ENCODE measurements around the gene B3GNT8. TPM values are rescaled to one million over a fixed set of nuclear protein-coding genes. Genes with fewer than 3 reads are reported as not detected.

Gene B3GNT8
- total and polyA plus RNA-seq, 2 of the 4 experiments (the other 2 are of a cell fraction), result 0.36 TPM

GRCh38 chr19:41427647-41428480 is 690 bp upstream of the B3GNT8 start:
- no peaks in the 10 kb centered on the region for H3K9me3 ChIP-seq (ENCODE audit: control insufficient read depth, insufficient read depth, low read length)
- peak overlapping the region; percentile 10; the same call in 1 of the 2 replicates for H3K4ac ChIP-seq (ENCODE audit: low read depth, low read length)
- H3K4me2 ChIP-seq (ENCODE audit: low read depth, low read length), result peak overlapping the region; percentile 47; the same call in 1 of the 2 replicates
- TF ChIP-seq, protein P1, sequence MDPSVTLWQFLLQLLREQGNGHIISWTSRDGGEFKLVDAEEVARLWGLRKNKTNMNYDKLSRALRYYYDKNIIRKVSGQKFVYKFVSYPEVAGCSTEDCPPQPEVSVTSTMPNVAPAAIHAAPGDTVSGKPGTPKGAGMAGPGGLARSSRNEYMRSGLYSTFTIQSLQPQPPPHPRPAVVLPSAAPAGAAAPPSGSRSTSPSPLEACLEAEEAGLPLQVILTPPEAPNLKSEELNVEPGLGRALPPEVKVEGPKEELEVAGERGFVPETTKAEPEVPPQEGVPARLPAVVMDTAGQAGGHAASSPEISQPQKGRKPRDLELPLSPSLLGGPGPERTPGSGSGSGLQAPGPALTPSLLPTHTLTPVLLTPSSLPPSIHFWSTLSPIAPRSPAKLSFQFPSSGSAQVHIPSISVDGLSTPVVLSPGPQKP (IDR thresholded peaks at IDR 0.05; ENCODE audit: borderline replicate concordance, low read depth, low read length), result no peak
- TF ChIP-seq MAFK (IDR thresholded peaks at IDR 0.05; ENCODE audit: low read depth, low read length) (no peak), RFX5 (IDR thresholded peaks at IDR 0.05; ENCODE audit: low read depth, low read length) (no peak)
- H2AK9ac ChIP-seq (replicated peaks; ENCODE audit: low read depth, low read length, poor library complexity), result peak overlapping the region; percentile 82
- dilution Hi-C loops (cut with HindIII; ENCODE audit: low sequenced_read_pairs, unreplicated experiment), result no loop called here
- no peak overlapping the region for H2BK120ac ChIP-seq (ENCODE audit: low read depth, low read length)
- no peak for DNase-seq
- no peak overlapping the region for H3K23ac ChIP-seq (ENCODE audit: low read depth, low read length)
- peaks cover 32% of the 10 kb centered on the region for H3K36me3 ChIP-seq (ENCODE audit: control insufficient read depth, insufficient read depth, low read length)
- intact Hi-C loops (cut with micrococcal nuclease), result loop anchor here (10.0 kb wide), 1 partner anchor 223 kb away; no protein-coding TSS in a partner anchor
- H3K79me1 ChIP-seq (ENCODE audit: low read depth in 1 of 2, low read length in 2 of 2), result no peaks in the 10 kb centered on the region
- BruUV-seq (replicated peaks), result no TSS peak
- no peak overlapping the region for H2BK5ac ChIP-seq (ENCODE audit: low read depth, low read length, poor library complexity, severe bottlenecking)
- H2AFZ ChIP-seq (replicated peaks; ENCODE audit: low read length, poor library complexity), result peak overlapping the region; percentile 86
- H2BK15ac ChIP-seq (ENCODE audit: low read depth, low read length), result no peak overlapping the region
- WGBS, 2 experiments (ENCODE audit: extremely low coverage in 2 of 2, insufficient read length in 1 of 2), result 26% methylated on average over 6 of the region's 23 CpGs; no CpG with 5 or more reads in 1 of the 2 experiments
- no peak overlapping the region for H3K4me3 ChIP-seq (ENCODE audit: insufficient read depth, low read depth, low read length)
- peak; percentile 43 for ATAC-seq (ENCODE audit: low read depth)
- POLR2A ChIA-PET (ENCODE audit: unreplicated experiment), result no interaction called here
- H2AK5ac ChIP-seq (ENCODE audit: low read depth, low read length), result peak overlapping the region; percentile 4; the same call in 1 of the 2 replicates
- H3K9ac ChIP-seq (ENCODE audit: low read depth, low read length), result 0 out of 2 replicates have a peak overlapping the region, but pooled peaks have one; percentile 6
- no peaks in the 10 kb centered on the region for H3K27me3 ChIP-seq (ENCODE audit: control insufficient read depth, insufficient read depth, low read length)
- peak overlapping the region in 1 of 2 experiments; percentile 52; a peak in 1 of 4 replicates for H4K8ac ChIP-seq (ENCODE audit: low read depth in 2 of 2, low read length in 2 of 2)
- CTCF ChIA-PET, result no interaction called here
- H3K27ac ChIP-seq (ENCODE audit: insufficient read depth, low read length), result peak overlapping the region; percentile 3; the same call in 1 of the 2 replicates
- H3K9me1 ChIP-seq (ENCODE audit: insufficient read depth, low read length), result no peaks in the 10 kb centered on the region
- no peak overlapping the region for H2BK20ac ChIP-seq (ENCODE audit: low read depth, low read length)
- H3K56ac ChIP-seq (ENCODE audit: extremely low read depth, insufficient read depth, low read length), result no peak overlapping the region
- no peak overlapping the region for H3K18ac ChIP-seq (ENCODE audit: low read depth, low read length)
- no peaks in the 10 kb centered on the region for H4K20me1 ChIP-seq (ENCODE audit: insufficient read depth, low read length)
- no peak overlapping the region for H4K91ac ChIP-seq (ENCODE audit: insufficient read depth, low read depth, low read length)
- no peak overlapping the region for H3K14ac ChIP-seq (replicated peaks; ENCODE audit: low read depth, low read length)
- H4K5ac ChIP-seq (ENCODE audit: low read depth, low read length), result no peak overlapping the region
- in situ Hi-C loops (cut with MboI; ENCODE audit: low sequenced_read_pairs), result no loop called here
- peaks cover 10% of the 10 kb centered on the region; the same call in 1 of the 2 replicates for H3K4me1 ChIP-seq (ENCODE audit: control insufficient read depth, insufficient read depth, low read length)
